ENCODE results near the gene IL17RA.

- TF ChIP-seq CTCF (IDR thresholded peaks at IDR 0.05; ENCODE audit: low read depth, low read length, missing input control) (no peak), ATF3 (IDR thresholded peaks at IDR 0.05) (no peak), EGR1 (IDR thresholded peaks at IDR 0.05; ENCODE audit: low read depth in 2 of 2) (no peak), ZBTB33 (IDR thresholded peaks at IDR 0.05) (no peak), REST (IDR thresholded peaks at IDR 0.05) (no peak), GABPA (IDR thresholded peaks at IDR 0.05 in 1 of 2, conservative IDR thresholded peaks at IDR 0.05 in 1 of 2) (no peak), TAF1 (conservative IDR thresholded peaks at IDR 0.05) (no peak), RAD21 (IDR thresholded peaks at IDR 0.05) (no peak), RXRA (IDR thresholded peaks at IDR 0.05) (no peak), YY1 (IDR thresholded peaks at IDR 0.05) (no peak), FOXA1 (IDR thresholded peaks at IDR 0.05) (no peak), MAX (IDR thresholded peaks at IDR 0.05) (no peak), SP1 (IDR thresholded peaks at IDR 0.05) (no peak), JUND (IDR thresholded peaks at IDR 0.05) (no peak)
Measured at GRCh38 chr22:17149076-17149815, 64.4 kb downstream of the IL17RA start.
